Omental fat pad (tissue), 4 donors: ENCODE results near the gene MTNR1B. TPM values are rescaled to one million over a fixed set of nuclear protein-coding genes. Genes with fewer than 3 reads are reported as not detected.

Experiments used
- ATAC-seq: fragments of 150-250 bp; one replicate; pipeline ENCODE4 v1.9.1; 2016; ENCODE audit warnings: mild to moderate bottlenecking, moderate library complexity; ENCODE audit not compliant: low FRiP score
- DNase-seq: peaks from one replicate; pipeline ENCODE4 v3.0.0-alpha.2; 2019; ENCODE audit warnings: low spot score
- CTCF ChIP-seq, 3 donors: fragments of 450-650 bp; IDR thresholded peaks; one replicate each; pipeline ENCODE4 v1.5.1; 2016 to 2017; ENCODE audit warnings: antibody characterized with exemption in 3 of 3, mild to moderate bottlenecking in 3 of 3, moderate library complexity in 2 of 3
- total RNA-seq, 4 donors: library from RNA; depleted of rRNA; stranded (reverse); fragments of >200 nt; gene quantifications; one replicate each; pipeline ENCODE4 v1.1.0, GENCODE V29; 2016

Gene MTNR1B
- not detected for total RNA-seq

- DNase-seq (no peak), ATAC-seq (no peak)
- TF ChIP-seq CTCF (IDR thresholded peaks at IDR 0.05) = no peak
Measured at GRCh38 chr11:92969634-92970347, at the start of gene MTNR1B. Gene MTNR1B (plus strand): TSS chr11:92969651. CDS start chr11:92969726, 75 bp downstream.

GRCh38 chr11:92920331-92920730, 49.1 kb upstream of the MTNR1B start:
- no peak for TF ChIP-seq CTCF (IDR thresholded peaks at IDR 0.05)
- ATAC-seq (no peak), DNase-seq (no peak)

GRCh38 chr11:92922731-92923130, 46.7 kb upstream of the MTNR1B start:
- no peak for TF ChIP-seq CTCF (IDR thresholded peaks at IDR 0.05)
- no peak for ATAC-seq
- DNase-seq = no peak

- ATAC-seq (no peak), DNase-seq (no peak)
- TF ChIP-seq CTCF (IDR thresholded peaks at IDR 0.05) = no peak
Measured at GRCh38 chr11:92929246-92929645, 40.2 kb upstream of the MTNR1B start.

- TF ChIP-seq CTCF (IDR thresholded peaks at IDR 0.05) = no peak
- no peak for DNase-seq
- ATAC-seq = no peak
Measured at GRCh38 chr11:92929653-92930052, 39.8 kb upstream of the MTNR1B start.

- ATAC-seq (no peak), DNase-seq (no peak)
- TF ChIP-seq CTCF (IDR thresholded peaks at IDR 0.05) = no peak
Measured at GRCh38 chr11:92931746-92932422, 37.6 kb upstream of the MTNR1B start.

GRCh38 chr11:92939305-92939704, 30.1 kb upstream of the MTNR1B start:
- ATAC-seq (no peak), DNase-seq (no peak)

More at GRCh38 chr11:92939305-92939704, 30.1 kb upstream of the MTNR1B start:
- no peak for TF ChIP-seq CTCF (IDR thresholded peaks at IDR 0.05)
